Neural cell (in vitro differentiated cells): ENCODE data around the gene BMI1. TPM values are rescaled to one million over a fixed set of nuclear protein-coding genes. Genes with fewer than 3 reads are reported as not detected.
A peak's percentile ranks its signal among the peaks of the same experiment; 100 is the strongest.

Source experiments
- H2AFZ ChIP-seq: fragments of 200-600, 300-800 bp; sonication (generic), shearing (Covaris generic); 2 replicates; pipeline ENCODE4 v1.6.0; 2014; ENCODE audit warnings: low read depth, mild to moderate bottlenecking, antibody characterized with exemption, low read length, moderate library complexity
- H3F3A ChIP-seq: fragments of 200-600 bp; shearing (Covaris generic); 2 replicates; pipeline ENCODE4 v1.6.1; 2016; ENCODE audit warnings: mild to moderate bottlenecking, moderate library complexity, mixed read lengths, antibody characterized with exemption, low read length; ENCODE audit not compliant: insufficient read depth, poor library complexity, severe bottlenecking
- H3K27ac ChIP-seq: fragments of 200-600, 300-800 bp; sonication (generic), shearing (Covaris generic); 2 replicates; pipeline ENCODE4 v1.5.1; 2014; ENCODE audit warnings: mild to moderate bottlenecking, low read length, moderate library complexity
- H3K27me3 ChIP-seq: fragments of 300-800, 200-600 bp; sonication (generic), shearing (Covaris generic); 2 replicates; pipeline ENCODE4 v1.6.0; 2014; ENCODE audit warnings: mild to moderate bottlenecking, low read depth, low read length, moderate library complexity; ENCODE audit not compliant: insufficient read depth
- H3K36me3 ChIP-seq: fragments of 300-800, 200-600 bp; sonication (generic), shearing (Covaris generic); 2 replicates; pipeline ENCODE4 v1.5.1; 2014; ENCODE audit warnings: mild to moderate bottlenecking, antibody characterized with exemption, low read length, moderate library complexity; ENCODE audit not compliant: insufficient read depth
- H3K4me2 ChIP-seq: fragments of 300-800, 200-600 bp; sonication (generic), shearing (Covaris generic); 2 replicates; pipeline ENCODE4 v1.6.0; 2014; ENCODE audit warnings: mild to moderate bottlenecking, low read length
- H3K4me3 ChIP-seq: fragments of 300-800, 200-600 bp; sonication (generic), shearing (Covaris generic); 2 replicates; pipeline ENCODE4 v1.5.1; 2014; ENCODE audit warnings: mild to moderate bottlenecking, low read length, moderate library complexity
- H3K79me2 ChIP-seq: fragments of 200-600 bp; shearing (Covaris generic); replicated peaks from 2 replicates; pipeline ENCODE4 v1.6.0; 2014; ENCODE audit warnings: mild to moderate bottlenecking, low read length, moderate library complexity; ENCODE audit not compliant: insufficient read depth
- H3K9ac ChIP-seq: fragments of 300-800, 200-600 bp; sonication (generic), shearing (Covaris generic); 2 replicates; pipeline ENCODE4 v1.6.1; 2016; ENCODE audit warnings: mild to moderate bottlenecking, low read length, mixed read lengths
- H3K9me2 ChIP-seq: fragments of 200-600 bp; shearing (Covaris generic); 2 replicates; pipeline ENCODE4 v1.6.1; 2016; ENCODE audit warnings: mild to moderate bottlenecking, low read length, mixed read lengths; ENCODE audit not compliant: insufficient read depth
- H3K9me3 ChIP-seq: fragments of 200-600, 300-800 bp; sonication (generic), shearing (Covaris generic); 2 replicates; pipeline ENCODE4 v1.6.1; 2016; ENCODE audit warnings: mild to moderate bottlenecking, mixed run types, low read length, moderate library complexity, mixed read lengths
- H4K20me1 ChIP-seq: fragments of 200-600 bp; shearing (Covaris generic); 2 replicates; pipeline ENCODE4 v1.6.1; 2016; ENCODE audit warnings: mild to moderate bottlenecking, mixed run types; ENCODE audit not compliant: insufficient read depth
- EP300 ChIP-seq: fragments of 450-650 bp; conservative IDR thresholded peaks from 2 replicates; pipeline ENCODE4 v1.6.1; 2014; ENCODE audit warnings: antibody characterized with exemption, mild to moderate bottlenecking, moderate library complexity; ENCODE audit not compliant: poor library complexity, severe bottlenecking
- EZH2 ChIP-seq: fragments of 200-600, 300-800 bp; shearing (Covaris generic), sonication (generic); IDR thresholded peaks from 2 replicates; pipeline ENCODE4 v1.6.1; 2014; ENCODE audit warnings: antibody characterized with exemption, low read length, borderline replicate concordance, mild to moderate bottlenecking; ENCODE audit not compliant: insufficient read depth, poor library complexity, severe bottlenecking
- MXI1 ChIP-seq: fragments of 450-650 bp; conservative IDR thresholded peaks from 2 replicates; pipeline ENCODE4 v1.6.1; 2014; ENCODE audit warnings: antibody characterized with exemption, mild to moderate bottlenecking; ENCODE audit not compliant: poor library complexity, severe bottlenecking
- POLR2AphosphoS5 ChIP-seq: IDR thresholded peaks from 2 replicates; pipeline ENCODE4 v1.6.1; 2012
- RAD21 ChIP-seq: fragments of 450-650 bp; conservative IDR thresholded peaks from 2 replicates; pipeline ENCODE4 v1.6.1; 2014; ENCODE audit warnings: antibody characterized with exemption, mild to moderate bottlenecking, moderate library complexity
- SMC3 ChIP-seq: fragments of 450-650 bp; conservative IDR thresholded peaks from 2 replicates; pipeline ENCODE4 v1.6.1; 2014; ENCODE audit warnings: antibody characterized with exemption, mild to moderate bottlenecking, moderate library complexity; ENCODE audit not compliant: poor library complexity
- TAF1 ChIP-seq: IDR thresholded peaks from 2 replicates; pipeline ENCODE4 v1.6.1; 2012; ENCODE audit warnings: low read depth
- polyA plus RNA-seq: library from polyadenylated mRNA; depleted of rRNA; stranded (reverse); fragments of >200 nt; gene quantifications from 2 replicates; pipeline ENCODE4 v1.2.3, GENCODE V29; 2014
- TF ChIP-seq, protein P1 (sequence below): IDR thresholded peaks from 2 replicates; pipeline ENCODE4 v1.6.1; 2012; ENCODE audit warnings: borderline replicate concordance
- TF ChIP-seq, protein P2 (sequence below): fragments of 450-650 bp; IDR thresholded peaks from 2 replicates; pipeline ENCODE4 v1.5.1; 2014; ENCODE audit warnings: antibody characterized with exemption, mild to moderate bottlenecking, moderate library complexity; ENCODE audit not compliant: poor library complexity, severe bottlenecking

Gene BMI1
- polyA plus RNA-seq, 1 donor from 2014 or later: 86.8 TPM

GRCh38 chr10:22316286-22317075, 4.4 kb upstream of the BMI1 start, which contains the start of gene COMMD3:
Gene COMMD3 (plus strand): TSS chr10:22316388. CDS start chr10:22316418, 30 bp downstream.
- Histone ChIP-seq H3K27ac (peak within 1 kb of the TSS; percentile 90), H4K20me1 (no peaks in the 10 kb centered on the region), H3K4me3 (peak within 1 kb of the TSS; percentile 83), H3F3A (peaks cover 9% of the 10 kb centered on the region), H3K36me3 (no peaks in the 10 kb centered on the region), H3K9me3 (no peaks in the 10 kb centered on the region), H3K9ac (peak within 1 kb of the TSS; percentile 91), H3K4me2 (peak within 1 kb of the TSS; percentile 77), H3K9me2 (no peaks in the 10 kb centered on the region), H3K27me3 (peaks cover 45% of the 10 kb centered on the region), H2AFZ (peak within 1 kb of the TSS; percentile 73), H3K79me2 (peaks cover 29% of the 10 kb centered on the region)
- TF ChIP-seq, protein P1, sequence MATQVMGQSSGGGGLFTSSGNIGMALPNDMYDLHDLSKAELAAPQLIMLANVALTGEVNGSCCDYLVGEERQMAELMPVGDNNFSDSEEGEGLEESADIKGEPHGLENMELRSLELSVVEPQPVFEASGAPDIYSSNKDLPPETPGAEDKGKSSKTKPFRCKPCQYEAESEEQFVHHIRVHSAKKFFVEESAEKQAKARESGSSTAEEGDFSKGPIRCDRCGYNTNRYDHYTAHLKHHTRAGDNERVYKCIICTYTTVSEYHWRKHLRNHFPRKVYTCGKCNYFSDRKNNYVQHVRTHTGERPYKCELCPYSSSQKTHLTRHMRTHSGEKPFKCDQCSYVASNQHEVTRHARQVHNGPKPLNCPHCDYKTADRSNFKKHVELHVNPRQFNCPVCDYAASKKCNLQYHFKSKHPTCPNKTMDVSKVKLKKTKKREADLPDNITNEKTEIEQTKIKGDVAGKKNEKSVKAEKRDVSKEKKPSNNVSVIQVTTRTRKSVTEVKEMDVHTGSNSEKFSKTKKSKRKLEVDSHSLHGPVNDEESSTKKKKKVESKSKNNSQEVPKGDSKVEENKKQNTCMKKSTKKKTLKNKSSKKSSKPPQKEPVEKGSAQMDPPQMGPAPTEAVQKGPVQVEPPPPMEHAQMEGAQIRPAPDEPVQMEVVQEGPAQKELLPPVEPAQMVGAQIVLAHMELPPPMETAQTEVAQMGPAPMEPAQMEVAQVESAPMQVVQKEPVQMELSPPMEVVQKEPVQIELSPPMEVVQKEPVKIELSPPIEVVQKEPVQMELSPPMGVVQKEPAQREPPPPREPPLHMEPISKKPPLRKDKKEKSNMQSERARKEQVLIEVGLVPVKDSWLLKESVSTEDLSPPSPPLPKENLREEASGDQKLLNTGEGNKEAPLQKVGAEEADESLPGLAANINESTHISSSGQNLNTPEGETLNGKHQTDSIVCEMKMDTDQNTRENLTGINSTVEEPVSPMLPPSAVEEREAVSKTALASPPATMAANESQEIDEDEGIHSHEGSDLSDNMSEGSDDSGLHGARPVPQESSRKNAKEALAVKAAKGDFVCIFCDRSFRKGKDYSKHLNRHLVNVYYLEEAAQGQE: peak; percentile 69
- TF ChIP-seq POLR2AphosphoS5: peak; percentile 97
- peak; percentile 95 for TF ChIP-seq TAF1
- TF ChIP-seq EZH2: no peak
- TF ChIP-seq, protein P2, sequence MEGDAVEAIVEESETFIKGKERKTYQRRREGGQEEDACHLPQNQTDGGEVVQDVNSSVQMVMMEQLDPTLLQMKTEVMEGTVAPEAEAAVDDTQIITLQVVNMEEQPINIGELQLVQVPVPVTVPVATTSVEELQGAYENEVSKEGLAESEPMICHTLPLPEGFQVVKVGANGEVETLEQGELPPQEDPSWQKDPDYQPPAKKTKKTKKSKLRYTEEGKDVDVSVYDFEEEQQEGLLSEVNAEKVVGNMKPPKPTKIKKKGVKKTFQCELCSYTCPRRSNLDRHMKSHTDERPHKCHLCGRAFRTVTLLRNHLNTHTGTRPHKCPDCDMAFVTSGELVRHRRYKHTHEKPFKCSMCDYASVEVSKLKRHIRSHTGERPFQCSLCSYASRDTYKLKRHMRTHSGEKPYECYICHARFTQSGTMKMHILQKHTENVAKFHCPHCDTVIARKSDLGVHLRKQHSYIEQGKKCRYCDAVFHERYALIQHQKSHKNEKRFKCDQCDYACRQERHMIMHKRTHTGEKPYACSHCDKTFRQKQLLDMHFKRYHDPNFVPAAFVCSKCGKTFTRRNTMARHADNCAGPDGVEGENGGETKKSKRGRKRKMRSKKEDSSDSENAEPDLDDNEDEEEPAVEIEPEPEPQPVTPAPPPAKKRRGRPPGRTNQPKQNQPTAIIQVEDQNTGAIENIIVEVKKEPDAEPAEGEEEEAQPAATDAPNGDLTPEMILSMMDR: no peak
- TF ChIP-seq SMC3: no peak
- peak; percentile 70 for TF ChIP-seq MXI1
- TF ChIP-seq RAD21: peak; percentile 34
- peak; percentile 36 for TF ChIP-seq EP300

DNA sequence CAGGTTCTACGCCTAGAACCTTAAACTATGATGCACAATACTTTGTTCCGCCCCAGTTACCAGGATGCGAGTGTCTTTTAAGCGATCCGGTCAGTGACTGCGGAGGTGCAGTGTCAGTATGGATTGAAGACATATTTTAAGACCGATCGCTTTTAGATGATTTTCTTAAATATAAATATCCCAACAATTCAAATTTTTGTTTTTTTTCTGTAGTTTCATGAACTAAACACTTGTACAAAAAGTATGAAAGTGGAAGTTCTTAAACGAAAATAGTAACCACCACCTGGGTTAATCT, 3.9 kb upstream of the BMI1 start:
- no peak for TF ChIP-seq SMC3
- no peak for TF ChIP-seq TAF1
- TF ChIP-seq, protein P1: no peak
- no peak for TF ChIP-seq EP300
- no peak for TF ChIP-seq RAD21
- TF ChIP-seq MXI1: no peak
- TF ChIP-seq POLR2AphosphoS5: no peak
- TF ChIP-seq EZH2: no peak
- TF ChIP-seq, protein P2: no peak
- Histone ChIP-seq H3F3A (peaks cover 9% of the 10 kb centered on the region), H3K36me3 (no peaks in the 10 kb centered on the region), H3K9me2 (no peaks in the 10 kb centered on the region), H3K4me3 (peak overlapping the region; percentile 83), H3K9ac (peak overlapping the region; percentile 91), H4K20me1 (no peaks in the 10 kb centered on the region), H2AFZ (no peak overlapping the region), H3K27me3 (peaks cover 47% of the 10 kb centered on the region), H3K27ac (peak overlapping the region; percentile 90), H3K79me2 (peaks cover 31% of the 10 kb centered on the region), H3K9me3 (no peaks in the 10 kb centered on the region), H3K4me2 (peak overlapping the region; percentile 77)
